Duodenal mucosa (tissue), 2 donors: ENCODE results near the gene FGFR4.

ENCODE experiments used
- H3K27ac ChIP-seq: one replicate; pipeline ENCODE4 v1.7.0; 2013; ENCODE audit warnings: low read depth, low read length
- H3K27me3 ChIP-seq, 2 donors: one replicate each; pipeline ENCODE4 v1.7.0; 2013; ENCODE audit warnings: low read length in 2 of 2, control low read depth in 1 of 2; ENCODE audit not compliant: insufficient read depth in 2 of 2, control insufficient read depth in 1 of 2
- H3K36me3 ChIP-seq, 2 donors: one replicate each; pipeline ENCODE4 v1.7.0; 2013; ENCODE audit warnings: low read length in 2 of 2, control low read depth in 1 of 2; ENCODE audit not compliant: insufficient read depth in 2 of 2, control insufficient read depth in 1 of 2
- H3K4me1 ChIP-seq, 2 donors: one replicate each; pipeline ENCODE4 v1.7.0; 2013; ENCODE audit warnings: low read length in 2 of 2, control low read depth in 1 of 2; ENCODE audit not compliant: insufficient read depth in 2 of 2, control insufficient read depth in 1 of 2
- H3K4me3 ChIP-seq, 2 donors: one replicate each; pipeline ENCODE4 v1.7.0; 2013; ENCODE audit warnings: low read length in 2 of 2, low read depth in 1 of 2
- H3K9ac ChIP-seq, 2 donors: one replicate each; pipeline ENCODE4 v1.7.0; 2013; ENCODE audit warnings: low read length in 2 of 2, low read depth in 1 of 2
- H3K9me3 ChIP-seq, 2 donors: one replicate each; pipeline ENCODE4 v1.7.0; 2013; ENCODE audit warnings: low read length in 2 of 2, control low read depth in 1 of 2; ENCODE audit not compliant: control insufficient read depth in 1 of 2

The FGFR4 gene

DNA sequence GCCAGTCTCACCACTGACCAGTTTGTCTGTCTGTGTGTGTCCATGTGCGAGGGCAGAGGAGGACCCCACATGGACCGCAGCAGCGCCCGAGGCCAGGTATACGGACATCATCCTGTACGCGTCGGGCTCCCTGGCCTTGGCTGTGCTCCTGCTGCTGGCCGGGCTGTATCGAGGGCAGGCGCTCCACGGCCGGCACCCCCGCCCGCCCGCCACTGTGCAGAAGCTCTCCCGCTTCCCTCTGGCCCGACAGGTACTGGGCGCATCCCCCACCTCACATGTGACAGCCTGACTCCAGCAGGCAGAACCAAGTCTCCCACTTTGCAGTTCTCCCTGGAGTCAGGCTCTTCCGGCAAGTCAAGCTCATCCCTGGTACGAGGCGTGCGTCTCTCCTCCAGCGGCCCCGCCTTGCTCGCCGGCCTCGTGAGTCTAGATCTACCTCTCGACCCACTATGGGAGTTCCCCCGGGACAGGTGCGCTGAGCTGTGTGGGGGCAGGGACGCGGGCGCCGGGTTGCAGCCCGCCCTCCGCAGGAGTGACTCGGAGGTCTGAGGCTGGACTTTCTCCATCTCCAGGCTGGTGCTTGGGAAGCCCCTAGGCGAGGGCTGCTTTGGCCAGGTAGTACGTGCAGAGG lies 6.5 kb downstream of the FGFR4 start:
- H3K27ac ChIP-seq = no peak overlapping the region
- H3K4me3 ChIP-seq = no peak overlapping the region
- peaks cover 42 to 56% of the 10 kb centered on the region in 2 donors for H3K4me1 ChIP-seq
- H3K36me3 ChIP-seq = peaks cover 18 to 62% of the 10 kb centered on the region in 2 donors
- H3K27me3 ChIP-seq = no peaks in the 10 kb centered on the region
- H3K9ac ChIP-seq = no peak overlapping the region
- H3K9me3 ChIP-seq = no peaks in the 10 kb centered on the region

DNA sequence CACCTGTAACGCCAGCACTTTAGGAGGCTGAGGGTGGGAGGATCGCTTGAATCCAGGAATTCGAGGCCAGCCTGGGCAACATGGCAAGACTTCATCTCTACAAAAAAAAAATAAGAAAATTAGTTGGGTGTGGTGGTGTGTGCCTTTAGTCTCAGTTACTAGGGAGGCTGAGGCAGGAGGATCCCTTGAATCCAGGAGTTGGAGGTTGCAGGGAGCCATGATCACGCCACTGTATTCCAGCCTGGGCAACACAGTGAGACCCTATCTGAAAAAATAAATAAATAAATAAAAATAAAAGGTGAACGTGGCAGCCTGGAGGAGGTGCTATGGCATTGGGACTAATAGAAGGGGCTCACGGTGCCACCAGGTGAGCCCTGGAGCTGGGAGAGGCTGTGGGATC lies 7.1 kb downstream of the FGFR4 start:
- Histone ChIP-seq H3K4me1 (peaks cover 41 to 56% of the 10 kb centered on the region in 2 donors), H3K27ac (no peak overlapping the region), H3K27me3 (no peaks in the 10 kb centered on the region), H3K4me3 (no peak overlapping the region), H3K9me3 (no peaks in the 10 kb centered on the region), H3K9ac (no peak overlapping the region), H3K36me3 (peaks cover 18 to 62% of the 10 kb centered on the region in 2 donors)

DNA sequence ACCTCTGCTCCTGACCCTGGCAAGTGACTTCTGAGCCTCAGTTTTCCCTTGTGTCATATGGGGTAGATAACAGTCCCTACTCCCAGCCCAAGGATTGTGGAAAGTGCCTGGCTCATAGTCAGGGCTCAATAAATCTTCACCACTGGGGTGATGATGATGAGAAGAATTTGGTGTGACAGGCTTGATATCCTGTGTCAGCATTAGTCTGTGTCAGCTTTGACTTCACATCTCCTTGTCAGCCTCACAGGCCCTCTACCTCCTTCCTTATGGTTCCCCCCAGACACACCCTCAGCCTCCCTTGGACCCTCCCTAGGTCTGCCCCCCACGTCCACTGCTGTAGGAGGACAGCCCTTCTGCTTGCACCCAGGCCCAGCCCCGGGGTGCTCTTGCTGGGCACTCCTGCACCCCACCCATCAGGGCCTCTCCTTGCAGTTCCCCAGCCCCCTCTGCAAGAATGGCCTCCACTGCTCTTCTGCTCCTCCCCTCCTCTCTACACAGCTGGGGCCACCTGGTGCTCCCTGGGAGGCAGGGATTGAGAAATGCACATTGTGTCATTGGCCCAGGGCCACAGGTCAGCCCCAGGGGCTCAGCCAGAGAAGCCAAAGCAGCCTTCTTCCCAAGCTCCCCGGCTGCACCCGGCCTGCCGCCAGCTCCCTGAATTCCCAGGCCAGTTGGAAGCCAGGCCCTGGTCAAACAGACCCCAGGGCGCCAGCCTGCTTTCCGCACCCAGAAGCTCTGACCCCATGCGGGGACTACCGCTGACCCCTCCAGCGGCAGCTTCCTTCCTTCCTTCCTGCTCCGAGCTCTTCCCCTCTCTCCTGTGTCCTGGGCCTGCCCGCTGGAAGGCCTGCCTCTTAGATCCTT lies 7.7 kb downstream of the FGFR4 start:
- Histone ChIP-seq H3K36me3 (peaks cover 18 to 62% of the 10 kb centered on the region in 2 donors), H3K4me1 (peaks cover 36 to 56% of the 10 kb centered on the region in 2 donors), H3K27ac (peak overlapping the region; percentile 1)

DNA sequence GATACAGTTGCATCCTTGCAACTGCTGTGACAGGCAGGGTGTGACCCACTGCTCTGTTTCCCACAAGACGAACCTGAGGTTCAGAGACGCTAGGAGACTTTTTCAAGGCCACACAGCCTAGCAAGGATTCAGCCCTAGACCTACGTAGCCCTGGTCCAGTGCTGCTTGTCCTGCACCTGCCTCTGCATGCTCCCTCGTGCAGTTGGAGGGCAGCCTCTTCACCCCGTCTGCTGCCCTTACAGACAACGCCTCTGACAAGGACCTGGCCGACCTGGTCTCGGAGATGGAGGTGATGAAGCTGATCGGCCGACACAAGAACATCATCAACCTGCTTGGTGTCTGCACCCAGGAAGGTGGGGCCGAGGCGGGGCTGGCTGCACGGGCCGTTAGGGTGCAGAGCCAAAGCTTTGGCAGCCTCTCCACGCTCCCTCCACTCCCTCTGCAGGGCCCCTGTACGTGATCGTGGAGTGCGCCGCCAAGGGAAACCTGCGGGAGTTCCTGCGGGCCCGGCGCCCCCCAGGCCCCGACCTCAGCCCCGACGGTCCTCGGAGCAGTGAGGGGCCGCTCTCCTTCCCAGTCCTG lies 8.5 kb downstream of the FGFR4 start:
- Histone ChIP-seq H3K9ac (no peak overlapping the region), H3K27ac (peak overlapping the region; percentile 1), H3K4me3 (no peak overlapping the region), H3K9me3 (no peaks in the 10 kb centered on the region), H3K36me3 (peaks cover 18 to 62% of the 10 kb centered on the region in 2 donors), H3K27me3 (no peaks in the 10 kb centered on the region), H3K4me1 (peaks cover 29 to 52% of the 10 kb centered on the region in 2 donors)

More for the DNA sequence above, 7.7 kb downstream of the FGFR4 start:
- Histone ChIP-seq H3K9ac (no peak overlapping the region), H3K9me3 (no peaks in the 10 kb centered on the region), H3K4me3 (no peak overlapping the region), H3K27me3 (no peaks in the 10 kb centered on the region)

DNA sequence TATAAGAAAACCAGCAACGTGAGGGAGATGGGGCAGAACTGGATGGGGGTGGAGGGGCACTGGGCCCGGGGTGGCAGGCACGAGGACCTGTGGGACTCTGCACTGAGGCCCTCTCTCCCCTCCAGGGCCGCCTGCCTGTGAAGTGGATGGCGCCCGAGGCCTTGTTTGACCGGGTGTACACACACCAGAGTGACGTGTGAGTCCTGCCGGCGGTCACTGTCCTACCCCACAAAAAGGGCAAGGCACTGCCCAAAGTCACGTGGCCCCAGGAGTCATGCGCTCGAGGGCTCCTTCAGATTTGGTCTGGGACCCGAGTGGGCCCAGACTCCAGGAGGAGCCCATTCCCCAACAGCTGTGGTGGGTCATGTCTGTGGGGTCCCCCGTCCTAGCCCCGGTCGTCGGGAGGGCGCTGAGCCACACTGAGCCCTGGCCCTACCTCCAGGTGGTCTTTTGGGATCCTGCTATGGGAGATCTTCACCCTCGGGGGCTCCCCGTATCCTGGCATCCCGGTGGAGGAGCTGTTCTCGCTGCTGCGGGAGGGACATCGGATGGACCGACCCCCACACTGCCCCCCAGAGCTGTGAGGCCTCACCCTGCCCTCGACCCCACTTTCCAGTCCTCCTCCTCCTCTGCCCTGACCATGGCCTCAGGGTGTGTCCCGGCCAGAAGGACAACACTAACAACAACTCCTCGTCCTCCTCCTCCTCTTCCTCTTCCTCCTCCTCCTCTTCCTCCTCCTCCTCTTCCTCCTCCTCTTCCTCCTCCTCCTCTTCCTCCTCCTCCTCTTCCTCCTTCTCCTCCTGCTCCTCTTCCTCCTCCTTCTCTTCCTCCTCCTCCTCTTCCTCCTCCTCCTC lies 9.7 kb downstream of the FGFR4 start:
- Histone ChIP-seq H3K4me3 (no peak overlapping the region), H3K27me3 (no peaks in the 10 kb centered on the region), H3K27ac (no peak overlapping the region), H3K9ac (no peak overlapping the region), H3K9me3 (no peaks in the 10 kb centered on the region), H3K36me3 (peaks cover 8 to 53% of the 10 kb centered on the region in 2 donors), H3K4me1 (peaks cover 19 to 40% of the 10 kb centered on the region in 2 donors)

DNA sequence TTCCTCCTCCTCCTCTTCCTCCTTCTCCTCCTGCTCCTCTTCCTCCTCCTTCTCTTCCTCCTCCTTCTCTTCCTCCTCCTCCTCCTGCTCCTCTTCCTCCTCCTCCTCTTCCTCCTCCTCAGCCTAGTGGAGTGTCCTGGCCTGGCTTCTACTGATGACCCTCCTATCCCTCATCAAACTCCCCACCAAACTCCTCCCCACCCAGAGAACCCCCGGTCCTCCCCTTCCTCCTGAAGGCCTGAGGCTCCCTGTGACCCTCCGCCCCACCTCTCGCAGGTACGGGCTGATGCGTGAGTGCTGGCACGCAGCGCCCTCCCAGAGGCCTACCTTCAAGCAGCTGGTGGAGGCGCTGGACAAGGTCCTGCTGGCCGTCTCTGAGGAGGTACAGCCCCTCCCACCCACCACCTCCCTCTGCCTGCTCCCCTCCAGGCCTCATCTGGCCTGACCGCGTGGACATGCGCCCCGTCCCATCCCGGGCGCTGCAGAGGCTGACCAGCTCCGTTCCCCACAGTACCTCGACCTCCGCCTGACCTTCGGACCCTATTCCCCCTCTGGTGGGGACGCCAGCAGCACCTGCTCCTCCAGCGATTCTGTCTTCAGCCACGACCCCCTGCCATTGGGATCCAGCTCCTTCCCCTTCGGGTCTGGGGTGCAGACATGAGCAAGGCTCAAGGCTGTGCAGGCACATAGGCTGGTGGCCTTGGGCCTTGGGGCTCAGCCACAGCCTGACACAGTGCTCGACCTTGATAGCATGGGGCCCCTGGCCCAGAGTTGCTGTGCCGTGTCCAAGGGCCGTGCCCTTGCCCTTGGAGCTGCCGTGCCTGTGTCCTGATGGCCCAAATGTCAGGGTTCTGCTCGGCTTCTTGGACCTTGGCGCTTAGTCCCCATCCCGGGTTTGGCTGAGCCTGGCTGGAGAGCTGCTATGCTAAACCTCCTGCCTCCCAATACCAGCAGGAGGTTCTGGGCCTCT lies 10.6 kb downstream of the FGFR4 start:
- Histone ChIP-seq H3K4me1 (peaks cover 14 to 37% of the 10 kb centered on the region in 2 donors), H3K36me3 (peaks cover 2 to 44% of the 10 kb centered on the region in 2 donors), H3K9me3 (no peaks in the 10 kb centered on the region)

GRCh38 chr5:177098120-177098469 lies 11.4 kb downstream of the FGFR4 start:
- H3K36me3 ChIP-seq = peaks cover 0 to 36% of the 10 kb centered on the region in 2 donors
- peaks cover 14 to 37% of the 10 kb centered on the region in 2 donors for H3K4me1 ChIP-seq
- no peak overlapping the region for H3K27ac ChIP-seq
- H3K9ac ChIP-seq = no peak overlapping the region
- no peaks in the 10 kb centered on the region for H3K27me3 ChIP-seq
- H3K4me3 ChIP-seq = no peak overlapping the region
- H3K9me3 ChIP-seq = no peaks in the 10 kb centered on the region

More for the DNA sequence above, 10.6 kb downstream of the FGFR4 start:
- Histone ChIP-seq H3K9ac (no peak overlapping the region), H3K27ac (no peak overlapping the region), H3K27me3 (no peaks in the 10 kb centered on the region), H3K4me3 (no peak overlapping the region)

DNA sequence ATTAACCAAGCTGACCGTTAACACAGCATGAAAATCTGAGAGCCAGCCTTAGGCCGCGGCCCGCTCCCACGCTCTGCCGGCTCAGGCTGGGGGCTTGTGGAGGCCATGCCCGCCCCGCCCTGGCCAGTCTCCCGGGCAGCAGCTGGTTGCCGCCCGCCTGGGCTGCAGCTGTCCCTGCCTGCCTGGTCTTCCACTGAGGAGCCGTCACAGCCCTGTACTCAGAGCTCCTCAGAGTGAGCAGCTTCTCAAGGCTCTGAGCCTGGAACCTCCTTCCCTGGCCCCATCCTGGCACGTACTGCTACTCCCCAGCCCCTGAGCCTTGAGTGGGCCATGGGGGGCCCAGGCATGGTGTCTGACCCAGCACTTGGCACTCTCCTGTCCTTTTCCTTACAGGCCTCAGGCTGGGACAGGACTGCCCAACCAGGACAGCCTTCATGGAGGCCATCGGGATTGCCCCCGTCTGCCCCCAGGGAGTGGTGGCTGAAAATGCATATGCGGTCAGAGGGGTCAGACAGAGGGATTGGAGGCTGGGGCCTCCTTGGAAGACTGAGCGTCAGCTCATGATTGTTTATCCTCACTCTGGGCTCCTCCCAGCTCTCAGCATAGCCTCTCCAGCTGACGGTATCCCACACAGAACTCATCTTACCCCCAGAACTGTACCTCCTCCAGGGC lies 11.9 kb downstream of the FGFR4 start:
- Histone ChIP-seq H3K4me3 (no peak overlapping the region), H3K9ac (peak overlapping the region in 1 of 2 donors; percentile 37), H3K27me3 (no peaks in the 10 kb centered on the region), H3K9me3 (no peaks in the 10 kb centered on the region), H3K27ac (peak overlapping the region; percentile 67), H3K4me1 (peaks cover 14 to 37% of the 10 kb centered on the region in 2 donors), H3K36me3 (peaks cover 0 to 31% of the 10 kb centered on the region in 2 donors)
